IgD-negative memory B cell (primary cell): Measurements from ENCODE around the gene ATP9B. TPM values are rescaled to one million over a fixed set of nuclear protein-coding genes. Genes with fewer than 3 reads are reported as not detected.
A peak's percentile ranks its signal among the peaks of the same experiment; 100 is the strongest.

Experiments used
- H3K27ac Mint-ChIP-seq, 3 donors: one replicate each; pipeline ENCODE4 v1.8.0; 2020 to 2022; ENCODE audit warnings: mild to moderate bottlenecking in 3 of 3, mixed read lengths in 3 of 3, moderate library complexity in 1 of 3
- H3K27me3 Mint-ChIP-seq: one replicate; pipeline ENCODE4 v1.8.0; 2021; ENCODE audit warnings: mixed read lengths
- H3K36me3 Mint-ChIP-seq: one replicate; pipeline ENCODE4 v1.8.0; 2020; ENCODE audit warnings: mild to moderate bottlenecking, mixed read lengths
- H3K4me1 Mint-ChIP-seq, 3 donors: one replicate each; pipeline ENCODE4 v1.8.0; 2020 to 2022; ENCODE audit warnings: mixed read lengths in 3 of 3, mild to moderate bottlenecking in 1 of 3
- H3K4me3 Mint-ChIP-seq, 4 donors: one replicate each; pipeline ENCODE4 v1.8.0; 2020 to 2022; ENCODE audit warnings: mild to moderate bottlenecking in 4 of 4, mixed read lengths in 4 of 4, moderate library complexity in 3 of 4
- H3K9me3 Mint-ChIP-seq, 3 donors: one replicate each; pipeline ENCODE4 v1.8.0; 2020 to 2021; ENCODE audit warnings: mixed read lengths in 3 of 3, mild to moderate bottlenecking in 1 of 3
- polyA plus RNA-seq: library from polyadenylated mRNA; unstranded; fragments of 300-500 nt; fragmentation: Illumina TruSeq; gene quantifications from one replicate; pipeline ENCODE4 v1.2.3, GENCODE V29; 2021

The ATP9B gene
- polyA plus RNA-seq, 1 donor from 2014 or later: 17.6 TPM

- H3K27me3 Mint-ChIP-seq: no peaks in the 10 kb centered on the region
- no peak overlapping the region for H3K4me3 Mint-ChIP-seq
- no peak overlapping the region for H3K27ac Mint-ChIP-seq
- H3K9me3 Mint-ChIP-seq: no peaks in the 10 kb centered on the region
- peaks cover 0 to 2% (median 0%) of the 10 kb centered on the region in 3 donors for H3K4me1 Mint-ChIP-seq
- peaks cover 13% of the 10 kb centered on the region for H3K36me3 Mint-ChIP-seq
Observed at GRCh38 chr18:79348066-79348465, 278.9 kb downstream of the ATP9B start.

DNA sequence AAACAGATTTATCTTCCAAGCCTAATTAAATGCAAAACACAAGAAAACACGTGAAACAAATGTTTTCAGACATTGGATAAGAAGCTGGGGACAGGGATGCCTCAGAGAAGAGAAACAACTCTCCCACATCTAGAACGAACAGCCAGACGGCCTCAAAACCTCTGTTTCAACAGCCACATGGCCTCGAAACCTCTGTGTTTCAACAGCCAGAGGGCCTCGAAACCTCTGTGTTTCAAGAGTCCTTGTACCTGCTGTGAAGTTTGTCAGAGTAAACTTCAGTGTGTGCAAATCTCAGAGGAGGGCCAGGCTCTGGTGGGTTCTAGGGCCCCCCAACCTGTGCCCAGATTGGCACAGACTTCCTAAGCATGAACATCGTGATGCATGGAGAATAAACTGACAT is 283.2 kb downstream of the ATP9B start:
- H3K9me3 Mint-ChIP-seq: no peaks in the 10 kb centered on the region
- H3K27me3 Mint-ChIP-seq: no peaks in the 10 kb centered on the region
- H3K36me3 Mint-ChIP-seq: peaks cover 2% of the 10 kb centered on the region
- H3K27ac Mint-ChIP-seq: no peak overlapping the region
- peaks cover 15 to 17% (median 17%) of the 10 kb centered on the region in 3 donors for H3K4me1 Mint-ChIP-seq
- H3K4me3 Mint-ChIP-seq: no peak overlapping the region

GRCh38 chr18:79353267-79353666 is 284.1 kb downstream of the ATP9B start:
- Mint-ChIP-seq H3K9me3 (no peaks in the 10 kb centered on the region), H3K27ac (no peak overlapping the region), H3K36me3 (peaks cover 2% of the 10 kb centered on the region), H3K4me3 (no peak overlapping the region), H3K4me1 (peaks cover 15 to 17% (median 17%) of the 10 kb centered on the region in 3 donors), H3K27me3 (no peaks in the 10 kb centered on the region)

GRCh38 chr18:79354350-79354749 is 285.2 kb downstream of the ATP9B start:
- Mint-ChIP-seq H3K27ac (peak overlapping the region in 1 of 3 donors; percentile 81), H3K4me3 (no peak overlapping the region), H3K9me3 (no peaks in the 10 kb centered on the region), H3K4me1 (peaks cover 15 to 17% (median 17%) of the 10 kb centered on the region in 3 donors), H3K36me3 (peaks cover 4% of the 10 kb centered on the region), H3K27me3 (no peaks in the 10 kb centered on the region)

DNA sequence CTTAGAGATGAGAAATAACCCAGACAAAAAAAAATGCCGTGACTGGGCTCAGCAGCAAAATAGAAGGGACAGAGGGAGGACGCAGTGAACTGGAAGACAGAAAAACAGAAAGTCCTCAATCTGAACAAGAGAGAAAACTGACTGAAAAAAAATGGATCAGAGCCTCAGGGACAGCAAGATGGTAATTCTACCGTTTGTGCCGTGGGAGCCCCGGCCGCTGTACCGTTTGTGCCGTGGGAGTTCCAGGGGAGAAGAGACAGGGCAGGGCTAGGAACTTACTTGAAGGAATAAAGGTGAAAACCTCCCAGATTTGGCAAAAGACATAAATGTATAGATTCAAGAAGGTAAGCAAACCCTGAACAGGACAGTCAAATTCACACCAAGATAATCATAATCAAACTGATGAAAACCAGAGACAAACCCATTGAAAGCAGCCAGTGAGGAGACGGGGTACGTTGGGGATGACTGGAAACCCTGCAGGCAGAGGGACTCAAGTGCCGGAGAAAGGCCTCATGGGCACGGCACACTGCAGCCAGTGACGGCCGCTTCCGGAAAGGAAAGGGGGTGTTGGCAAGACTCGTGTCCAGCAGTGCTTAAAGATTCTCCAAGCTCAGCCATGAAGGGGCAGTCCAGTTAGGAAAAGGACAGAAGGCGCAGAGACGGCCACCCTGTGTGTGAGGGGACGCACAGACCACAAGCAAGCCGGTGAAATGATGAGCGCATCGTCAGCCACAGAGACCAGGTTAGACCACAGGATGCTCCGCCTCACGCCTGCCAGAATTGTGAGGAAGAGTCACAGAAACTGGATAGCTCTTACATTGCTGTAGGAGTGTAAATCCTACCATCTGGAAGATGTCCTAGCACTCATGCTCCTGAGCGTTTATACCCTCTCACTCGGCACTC is 286.5 kb downstream of the ATP9B start:
- Mint-ChIP-seq H3K36me3 (peaks cover 7% of the 10 kb centered on the region), H3K27ac (no peak overlapping the region), H3K9me3 (no peaks in the 10 kb centered on the region), H3K4me3 (peak overlapping the region in 2 of 4 donors; percentile 69 to 87), H3K27me3 (no peaks in the 10 kb centered on the region), H3K4me1 (peaks cover 15 to 17% (median 17%) of the 10 kb centered on the region in 3 donors)

DNA sequence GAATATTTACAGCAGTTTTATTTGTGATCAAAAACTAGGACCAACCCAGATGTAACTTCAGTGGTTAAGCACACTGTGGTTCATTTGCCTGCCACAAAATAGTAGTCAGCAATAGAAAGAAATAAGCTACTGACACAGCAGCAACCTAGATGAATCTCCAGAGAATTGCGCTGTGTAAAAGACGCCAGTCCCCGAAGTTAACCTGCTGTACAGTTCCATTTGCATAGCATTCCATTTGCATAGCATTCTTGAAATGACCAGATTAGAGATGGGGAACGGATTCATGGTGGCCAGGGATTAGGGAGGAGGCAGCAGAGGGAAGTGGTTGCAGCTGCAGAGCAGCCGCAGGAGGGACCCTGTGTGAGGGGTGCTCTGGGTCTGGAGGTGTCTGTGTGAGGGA is 287.2 kb downstream of the ATP9B start:
- Mint-ChIP-seq H3K4me3 (peak overlapping the region in 1 of 4 donors; percentile 60), H3K36me3 (peaks cover 14% of the 10 kb centered on the region), H3K9me3 (no peaks in the 10 kb centered on the region), H3K4me1 (peaks cover 15 to 17% (median 17%) of the 10 kb centered on the region in 3 donors), H3K27me3 (no peaks in the 10 kb centered on the region), H3K27ac (no peak overlapping the region)

DNA sequence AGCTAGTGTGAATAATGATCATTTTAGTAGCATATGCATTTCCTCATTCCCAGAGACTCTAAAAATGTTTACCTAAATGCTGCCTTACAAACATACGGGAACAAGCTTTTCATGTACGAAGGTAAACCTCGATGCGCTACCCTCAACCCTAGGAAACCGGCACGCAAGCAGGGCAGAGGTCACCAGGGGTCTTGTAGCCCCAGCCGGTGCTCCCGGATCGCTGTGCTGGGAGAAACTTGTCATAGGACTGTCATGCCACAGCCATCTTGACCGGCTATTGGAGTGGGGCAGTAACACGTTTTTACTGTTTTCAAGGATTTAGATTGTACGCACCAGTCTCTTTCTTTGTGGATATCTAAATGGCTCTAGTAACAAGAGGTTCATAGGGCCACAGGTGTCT is 291.7 kb downstream of the ATP9B start:
- H3K4me1 Mint-ChIP-seq: peaks cover 5 to 7% (median 6%) of the 10 kb centered on the region in 3 donors
- H3K36me3 Mint-ChIP-seq: peaks cover 33% of the 10 kb centered on the region
- peak overlapping the region in 1 of 3 donors; percentile 27 for H3K27ac Mint-ChIP-seq
- no peaks in the 10 kb centered on the region for H3K9me3 Mint-ChIP-seq
- no peaks in the 10 kb centered on the region for H3K27me3 Mint-ChIP-seq
- H3K4me3 Mint-ChIP-seq: no peak overlapping the region

GRCh38 chr18:79361766-79362522 is 292.8 kb downstream of the ATP9B start:
- H3K27ac Mint-ChIP-seq: no peak overlapping the region
- H3K27me3 Mint-ChIP-seq: no peaks in the 10 kb centered on the region
- H3K4me1 Mint-ChIP-seq: no peaks in the 10 kb centered on the region
- H3K9me3 Mint-ChIP-seq: no peaks in the 10 kb centered on the region
- no peak overlapping the region for H3K4me3 Mint-ChIP-seq
- H3K36me3 Mint-ChIP-seq: peaks cover 38% of the 10 kb centered on the region

GRCh38 chr18:79365701-79366100 is 296.5 kb downstream of the ATP9B start:
- peaks cover 36% of the 10 kb centered on the region for H3K36me3 Mint-ChIP-seq
- peaks cover 0 to 2% (median 0%) of the 10 kb centered on the region in 3 donors for H3K4me1 Mint-ChIP-seq
- H3K27ac Mint-ChIP-seq: no peak overlapping the region
- no peaks in the 10 kb centered on the region for H3K27me3 Mint-ChIP-seq
- H3K9me3 Mint-ChIP-seq: peaks cover 0 to 2% (median 0%) of the 10 kb centered on the region in 3 donors
- no peak overlapping the region for H3K4me3 Mint-ChIP-seq

- Mint-ChIP-seq H3K4me3 (no peak overlapping the region), H3K4me1 (peaks cover 0 to 2% (median 0%) of the 10 kb centered on the region in 3 donors)
Observed at GRCh38 chr18:79366177-79367094, 297.2 kb downstream of the ATP9B start.

GRCh38 chr18:79367480-79367879 is 298.3 kb downstream of the ATP9B start:
- peaks cover 25% of the 10 kb centered on the region for H3K36me3 Mint-ChIP-seq
- peaks cover 0 to 2% (median 0%) of the 10 kb centered on the region in 3 donors for H3K9me3 Mint-ChIP-seq
- H3K27ac Mint-ChIP-seq: no peak overlapping the region
- no peaks in the 10 kb centered on the region for H3K27me3 Mint-ChIP-seq
- H3K4me3 Mint-ChIP-seq: peak overlapping the region in 1 of 4 donors; percentile 68
- peaks cover 0 to 4% (median 3%) of the 10 kb centered on the region in 3 donors for H3K4me1 Mint-ChIP-seq

More at GRCh38 chr18:79366177-79367094, 297.2 kb downstream of the ATP9B start:
- Mint-ChIP-seq H3K27me3 (no peaks in the 10 kb centered on the region), H3K9me3 (peaks cover 0 to 2% (median 0%) of the 10 kb centered on the region in 3 donors), H3K36me3 (peaks cover 30% of the 10 kb centered on the region), H3K27ac (no peak overlapping the region)

DNA sequence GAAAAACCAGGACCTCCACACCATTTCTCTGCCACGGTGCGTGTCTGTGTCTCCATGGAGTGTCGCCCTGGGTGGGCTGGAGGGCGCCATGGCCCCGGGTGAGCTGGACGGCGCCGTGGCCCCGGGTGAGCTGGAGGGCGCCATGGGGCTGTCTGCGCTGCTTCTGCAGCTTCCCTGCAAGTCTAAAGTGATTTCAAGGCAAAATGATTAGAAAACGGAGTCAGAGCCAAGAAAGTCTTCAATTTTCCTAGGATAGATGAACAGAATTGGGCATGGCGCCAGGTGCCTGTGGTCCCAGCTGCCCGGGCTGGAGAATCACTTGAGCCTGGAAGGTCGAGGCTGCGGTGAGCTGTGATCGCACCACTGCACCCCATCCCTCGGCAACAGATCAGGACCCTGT is 298.8 kb downstream of the ATP9B start:
- no peak overlapping the region for H3K27ac Mint-ChIP-seq
- peaks cover 0 to 2% (median 0%) of the 10 kb centered on the region in 3 donors for H3K9me3 Mint-ChIP-seq
- H3K4me1 Mint-ChIP-seq: peaks cover 2 to 4% (median 3%) of the 10 kb centered on the region in 3 donors
- H3K27me3 Mint-ChIP-seq: no peaks in the 10 kb centered on the region
- H3K4me3 Mint-ChIP-seq: no peak overlapping the region
- peaks cover 24% of the 10 kb centered on the region for H3K36me3 Mint-ChIP-seq

GRCh38 chr18:79368681-79369080 is 299.5 kb downstream of the ATP9B start:
- H3K4me1 Mint-ChIP-seq: peaks cover 3 to 5% (median 4%) of the 10 kb centered on the region in 3 donors
- H3K27me3 Mint-ChIP-seq: no peaks in the 10 kb centered on the region
- H3K4me3 Mint-ChIP-seq: no peak overlapping the region
- H3K27ac Mint-ChIP-seq: no peak overlapping the region
- H3K9me3 Mint-ChIP-seq: peaks cover 0 to 2% (median 0%) of the 10 kb centered on the region in 3 donors
- peaks cover 24% of the 10 kb centered on the region for H3K36me3 Mint-ChIP-seq

- Mint-ChIP-seq H3K27ac (peak overlapping the region in 1 of 3 donors; percentile 33), H3K4me1 (peaks cover 11 to 17% (median 12%) of the 10 kb centered on the region in 3 donors), H3K36me3 (peaks cover 9% of the 10 kb centered on the region), H3K9me3 (peaks cover 0 to 2% (median 0%) of the 10 kb centered on the region in 3 donors), H3K27me3 (no peaks in the 10 kb centered on the region), H3K4me3 (peak overlapping the region in 1 of 4 donors; percentile 39)
Observed at GRCh38 chr18:79371561-79372121, 302.4 kb downstream of the ATP9B start.
